Heart left ventricle (tissue), 16 donors: Measurements from ENCODE around the gene PTPRN2. TPM values are rescaled to one million over a fixed set of nuclear protein-coding genes. Genes with fewer than 3 reads are reported as not detected.

Experiments
- ATAC-seq, 4 donors: fragments of 200-7000 bp; cut with Tn5 transposase; one replicate each; pipeline ENCODE4 v1.9.1; 2020 to 2022; ENCODE audit warnings: moderate library complexity in 4 of 4, mild to moderate bottlenecking in 3 of 4, moderate number of reproducible peaks in 1 of 4
- DNase-seq, 5 donors: peaks; one replicate each; pipeline ENCODE4 v3.0.0-alpha.2; 2020
- H3K27ac ChIP-seq, 12 donors: fragments of 200-600 bp; sonication (generic) in 4 of 12; one replicate each; pipeline versions ENCODE4 v1.5.0 to v1.8.0; 2016 to 2022; ENCODE audit warnings: mild to moderate bottlenecking in 2 of 12
- H3K27me3 ChIP-seq, 9 donors: fragments of 200-600 bp; sonication (generic) in 2 of 9; one replicate each; pipeline versions ENCODE4 v1.5.1 to v1.8.0; 2016 to 2022; ENCODE audit warnings: mild to moderate bottlenecking in 3 of 9
- H3K36me3 ChIP-seq, 9 donors: fragments of 200-600 bp; sonication (generic) in 2 of 9; one replicate each; pipeline versions ENCODE4 v1.5.0 to v1.8.0; 2018 to 2022; ENCODE audit warnings: mild to moderate bottlenecking in 2 of 9
- H3K4me1 ChIP-seq, 12 donors: fragments of 200-600 bp; sonication (generic) in 4 of 12; one replicate each; pipeline versions ENCODE4 v1.5.0 to v1.8.0; 2016 to 2022; ENCODE audit warnings: mild to moderate bottlenecking in 3 of 12
- H3K4me3 ChIP-seq, 12 donors: fragments of 200-600 bp; sonication (generic) in 4 of 12; one replicate each; pipeline versions ENCODE4 v1.5.0 to v1.8.0; 2017 to 2022; ENCODE audit warnings: mild to moderate bottlenecking in 9 of 12, moderate library complexity in 4 of 12
- H3K9me3 ChIP-seq, 12 donors: fragments of 200-600 bp; sonication (generic) in 4 of 12; one replicate each; pipeline versions ENCODE4 v1.5.0 to v1.8.0; 2016 to 2022; ENCODE audit warnings: mild to moderate bottlenecking in 1 of 12
- POLR2A ChIP-seq, 2 donors: fragments of 450-650 bp; IDR thresholded peaks; one replicate each; pipeline ENCODE4 v1.6.1; 2017; ENCODE audit warnings: antibody characterized with exemption in 2 of 2, mild to moderate bottlenecking in 2 of 2, moderate library complexity in 2 of 2
- WGBS, 4 donors: extraction: QIAGEN DNeasy Blood & Tissue Kit in 2 of 4; methylation state at CpG; one replicate each; pipeline versions ENCODE4 v1.1.5 to v1.1.7; 2013 to 2018; 5-methylcytosine and 5-hydroxymethylcytosine counted together
- intact Hi-C, 10 donors: fragments of 100-400 bp; cut with DNase I; formaldehyde crosslinking; loops; one replicate each; pipeline versions ENCODE4 v1.11.1 to v1.14.2; 2022
- polyA plus RNA-seq, 2 donors: library from polyadenylated mRNA; stranded (reverse); fragments of 200-250 nt; gene quantifications; one replicate each; pipeline ENCODE4 v1.2.3, GENCODE V29; 2013
- total RNA-seq, 9 donors: library from RNA; depleted of rRNA in 2 of 9; stranded (reverse); fragments of >200 nt in 2 of 9; fragmentation: NEBNext Ultra II Directional in 3 of 9; extraction: Animal tissue kit (Norgen Biotek cat#: 25700) in 3 of 9; gene quantifications; one replicate each; pipeline versions ENCODE4 v1.1.0 to v1.2.4, GENCODE V29; 2016 to 2023
- TF ChIP-seq, protein P1 (sequence below), 12 donors: fragments of 200-600 bp; sonication (generic) in 4 of 12; IDR thresholded peaks; one replicate each; pipeline versions ENCODE4 v1.5.0 to v1.8.0; 2018 to 2022; ENCODE audit warnings: antibody characterized with exemption in 12 of 12, mild to moderate bottlenecking in 5 of 12
- donor health status: ischemic (EF 13 %, LVEDD 7.1; RV severe dilation, severe dysfunction).
- donor health status: healthy with polysubstance abuse.
- donor health status: DM: no; HTN: yes; CAD: no.
- donor health status: DM: no; HTN: no; CAD: no.
- donor health status: ischemic (EF 25% LVEDD 6.9; RV normal size, moderate dysfunction).
- donor health status: ischemic (EF 25% LVEDD 5.7; RV mildly dilated, moderate dysfunction).
- donor health status: healthy.
- donor health status: DM: yes; HTN: yes; CAD: no.
- donor health status: ischemic (EF 35%, LVEDD 5.7; RV mildly dilated, moderate dysfunction).
- donor health status: nonischemic (EF 11% LVEDD 7.7; RV severe dilation, severe dysfunction).
- donor health status: DM: yes; HTN: yes; CAD: no.
- donor health status: PGD.
- donor health status: ischemic (EF 29% LVEDD 5.4; RV normal size, mild dysfunction).
- donor health status: nonischemic (EF 23%, LVEDD 6.1; RV moderate dilation, normal function).

The PTPRN2 gene
- total and polyA plus RNA-seq, 11 donors, result 0.61 to 2.3 (median 1.3) TPM

- Histone ChIP-seq H3K36me3 (no peaks in the 10 kb centered on the region), H3K9me3 (peaks cover 0 to 4% (median 0%) of the 10 kb centered on the region in 12 donors), H3K4me1 (no peaks in the 10 kb centered on the region), H3K4me3 (no peak overlapping the region), H3K27me3 (peaks cover 0 to 31% (median 4%) of the 10 kb centered on the region in 9 donors), H3K27ac (no peak overlapping the region)
- 75 to 82% (median 78%) methylated on average over 4 of the region's 4 CpGs for WGBS, 4 donors
- no peak for DNase-seq
- ATAC-seq, result no peak
- TF ChIP-seq POLR2A (IDR thresholded peaks at IDR 0.05), result no peak
- TF ChIP-seq, protein P1, sequence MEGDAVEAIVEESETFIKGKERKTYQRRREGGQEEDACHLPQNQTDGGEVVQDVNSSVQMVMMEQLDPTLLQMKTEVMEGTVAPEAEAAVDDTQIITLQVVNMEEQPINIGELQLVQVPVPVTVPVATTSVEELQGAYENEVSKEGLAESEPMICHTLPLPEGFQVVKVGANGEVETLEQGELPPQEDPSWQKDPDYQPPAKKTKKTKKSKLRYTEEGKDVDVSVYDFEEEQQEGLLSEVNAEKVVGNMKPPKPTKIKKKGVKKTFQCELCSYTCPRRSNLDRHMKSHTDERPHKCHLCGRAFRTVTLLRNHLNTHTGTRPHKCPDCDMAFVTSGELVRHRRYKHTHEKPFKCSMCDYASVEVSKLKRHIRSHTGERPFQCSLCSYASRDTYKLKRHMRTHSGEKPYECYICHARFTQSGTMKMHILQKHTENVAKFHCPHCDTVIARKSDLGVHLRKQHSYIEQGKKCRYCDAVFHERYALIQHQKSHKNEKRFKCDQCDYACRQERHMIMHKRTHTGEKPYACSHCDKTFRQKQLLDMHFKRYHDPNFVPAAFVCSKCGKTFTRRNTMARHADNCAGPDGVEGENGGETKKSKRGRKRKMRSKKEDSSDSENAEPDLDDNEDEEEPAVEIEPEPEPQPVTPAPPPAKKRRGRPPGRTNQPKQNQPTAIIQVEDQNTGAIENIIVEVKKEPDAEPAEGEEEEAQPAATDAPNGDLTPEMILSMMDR (IDR thresholded peaks at IDR 0.05), result no peak
- intact Hi-C loops, result loop anchor here in 1 of 10 donors (10.0 kb wide), 1 partner anchor 312 kb away; no protein-coding TSS in a partner anchor
Measured at GRCh38 chr7:158327012-158327411, 260.6 kb downstream of the PTPRN2 start.

DNA sequence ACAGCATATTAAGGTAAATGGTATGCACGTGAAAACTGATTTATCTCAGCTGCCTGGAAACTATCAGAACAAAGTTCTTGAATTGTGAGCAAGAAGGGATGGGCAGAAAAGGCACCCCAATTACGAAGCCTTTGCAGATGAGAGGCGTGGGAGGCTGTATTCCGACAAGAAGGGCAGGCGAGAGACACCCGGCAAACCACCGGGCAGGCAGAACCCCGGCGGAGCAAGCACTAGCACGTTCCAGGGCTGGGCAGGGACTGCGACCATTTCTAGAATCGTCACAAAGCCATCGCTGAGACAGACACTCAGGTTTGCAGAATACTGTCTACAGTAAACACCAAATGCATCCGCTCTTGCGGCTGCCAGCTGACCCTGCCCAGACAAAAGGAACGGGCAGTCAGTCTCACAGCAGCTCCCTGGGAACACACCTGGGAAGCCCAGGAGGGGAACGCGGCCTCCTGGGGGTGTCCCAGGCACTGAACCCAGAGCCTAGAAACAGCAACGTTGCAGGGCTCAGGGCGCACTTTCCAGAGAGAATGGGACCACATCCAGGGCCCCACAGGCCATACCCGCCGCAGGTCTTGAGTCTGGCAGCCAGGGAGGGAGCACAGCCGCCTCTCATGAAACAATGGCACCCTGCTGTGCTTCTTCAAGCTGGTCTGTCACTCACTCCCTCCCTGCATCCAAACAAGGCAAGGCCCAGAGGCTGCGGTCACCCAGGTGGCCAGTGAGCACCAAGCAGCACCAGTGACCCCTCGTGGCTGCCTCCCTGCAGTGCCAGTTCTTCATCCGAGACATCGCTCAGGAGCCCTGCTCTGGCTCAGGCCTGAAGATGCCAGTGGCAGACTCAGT, 261.9 kb downstream of the PTPRN2 start:
- intact Hi-C loops, result loop anchor here in 1 of 10 donors (10.0 kb wide), 1 partner anchor 311 kb away; no protein-coding TSS in a partner anchor
- peak in 3 of 4 donors; percentile 42 to 55 (median 55) for ATAC-seq
- 36 to 61% (median 43%) methylated on average over 18 to 27 of the region's 27 CpGs for WGBS, 4 donors
- TF ChIP-seq, protein P1 (IDR thresholded peaks at IDR 0.05), result peak in 10 of 12 donors; percentile 12 to 47 (median 23)
- no peak for TF ChIP-seq POLR2A (IDR thresholded peaks at IDR 0.05)
- H3K4me3 ChIP-seq, result no peak overlapping the region
- peaks cover 0 to 42% (median 6%) of the 10 kb centered on the region in 9 donors for H3K27me3 ChIP-seq
- H3K4me1 ChIP-seq, result no peaks in the 10 kb centered on the region
- no peak for DNase-seq
- H3K9me3 ChIP-seq, result peaks cover 0 to 4% (median 0%) of the 10 kb centered on the region in 12 donors
- H3K27ac ChIP-seq, result no peak overlapping the region
- H3K36me3 ChIP-seq, result no peaks in the 10 kb centered on the region

DNA sequence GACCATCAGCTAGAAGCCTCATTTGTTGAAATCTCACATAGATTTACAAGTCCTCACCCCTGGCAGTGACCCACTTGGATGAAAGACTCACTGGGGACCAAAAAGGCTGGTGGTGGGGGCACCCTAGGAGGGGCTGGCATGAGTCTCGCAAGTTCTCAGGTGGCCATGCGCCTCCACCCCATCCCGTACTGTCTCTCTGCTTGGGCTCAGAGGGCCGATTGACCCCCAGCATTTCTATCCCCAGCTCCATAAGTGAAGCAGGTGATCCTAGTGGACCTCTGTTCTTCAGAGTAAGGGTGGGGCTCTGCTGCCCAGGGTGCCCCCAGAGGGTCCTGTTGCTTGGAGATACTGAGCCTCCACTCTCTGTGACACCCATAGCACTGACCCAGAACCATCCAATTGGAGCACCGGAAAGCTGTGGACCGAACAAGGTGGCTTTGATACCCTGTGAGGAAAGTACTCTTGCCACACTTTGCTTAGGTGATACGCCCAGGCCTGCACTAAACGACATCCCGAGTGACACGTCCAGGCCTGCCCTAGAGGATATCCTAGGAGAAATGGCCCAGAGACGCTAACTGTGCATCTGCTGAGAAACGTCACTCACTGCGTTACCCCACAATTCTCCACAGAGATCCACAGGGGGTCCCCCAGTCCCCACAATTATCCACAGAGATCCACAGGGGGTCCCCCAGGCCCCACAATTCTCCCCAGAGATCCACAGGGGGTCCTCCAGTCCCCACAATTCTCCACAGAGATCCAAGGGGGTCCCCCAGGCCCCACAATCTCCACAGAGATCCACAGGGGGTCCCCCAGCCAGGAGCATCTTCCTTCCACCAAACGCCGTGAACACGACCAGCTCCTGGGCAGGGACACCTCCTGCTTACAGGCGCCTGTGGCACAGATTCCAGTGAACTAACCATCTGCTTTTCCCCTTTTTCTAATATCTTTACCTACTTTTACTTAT, 262.9 kb downstream of the PTPRN2 start:
- no peak for DNase-seq
- no peak for TF ChIP-seq POLR2A (IDR thresholded peaks at IDR 0.05)
- TF ChIP-seq, protein P1 (IDR thresholded peaks at IDR 0.05), result no peak
- Histone ChIP-seq H3K4me3 (no peak overlapping the region), H3K27ac (no peak overlapping the region), H3K27me3 (peaks cover 0 to 44% (median 6%) of the 10 kb centered on the region in 9 donors), H3K9me3 (peaks cover 0 to 4% (median 0%) of the 10 kb centered on the region in 12 donors), H3K4me1 (no peaks in the 10 kb centered on the region), H3K36me3 (no peaks in the 10 kb centered on the region)
- ATAC-seq, result no peak
- 79 to 84% (median 80%) methylated on average over 14 to 17 of the region's 17 CpGs for WGBS, 4 donors
- intact Hi-C loops, result loop anchor here in 1 of 10 donors (10.0 kb wide), 1 partner anchor 310 kb away; no protein-coding TSS in a partner anchor
